Measurements from ENCODE around the gene P2RY11.

The P2RY11 gene

GRCh38 chr19:10086591-10087192, 24.8 kb upstream of the P2RY11 start:
- H3K4me3 ChIP-seq (replicated peaks in 1 of 2; ENCODE audit: low read depth in 2 of 2, low read length in 2 of 2), result peak overlapping the region; percentile 97 to 99
- peak in 1 of 2 donors; percentile 29 for DNase-seq (ENCODE audit: low read depth in 2 of 2)
- no peak for TF ChIP-seq CTCF (IDR thresholded peaks at IDR 0.05; ENCODE audit: low read depth, low read length)

GRCh38 chr19:10087296-10088061, 24.0 kb upstream of the P2RY11 start:
- no peak for TF ChIP-seq CTCF (IDR thresholded peaks at IDR 0.05; ENCODE audit: low read depth, low read length)
- DNase-seq (ENCODE audit: low read depth in 2 of 2), result no peak
- peak overlapping the region; percentile 97 to 99 for H3K4me3 ChIP-seq (replicated peaks in 1 of 2; ENCODE audit: low read depth in 2 of 2, low read length in 2 of 2)

- no peak for DNase-seq (ENCODE audit: low read depth in 2 of 2)
- H3K4me3 ChIP-seq (replicated peaks in 1 of 2; ENCODE audit: low read depth in 2 of 2, low read length in 2 of 2), result no peak overlapping the region
- TF ChIP-seq CTCF (IDR thresholded peaks at IDR 0.05; ENCODE audit: low read depth, low read length), result no peak
Measured at GRCh38 chr19:10088949-10089554, 22.4 kb upstream of the P2RY11 start.

GRCh38 chr19:10089801-10090375, 21.6 kb upstream of the P2RY11 start:
- no peak for DNase-seq (ENCODE audit: low read depth in 2 of 2)
- no peak overlapping the region for H3K4me3 ChIP-seq (replicated peaks in 1 of 2; ENCODE audit: low read depth in 2 of 2, low read length in 2 of 2)
- TF ChIP-seq CTCF (IDR thresholded peaks at IDR 0.05; ENCODE audit: low read depth, low read length), result no peak

GRCh38 chr19:10091370-10091687, 20.2 kb upstream of the P2RY11 start:
- H3K4me3 ChIP-seq (replicated peaks in 1 of 2; ENCODE audit: low read depth in 2 of 2, low read length in 2 of 2), result no peak overlapping the region
- DNase-seq (ENCODE audit: low read depth in 2 of 2), result no peak
- no peak for TF ChIP-seq CTCF (IDR thresholded peaks at IDR 0.05; ENCODE audit: low read depth, low read length)

GRCh38 chr19:10091895-10092641, 19.4 kb upstream of the P2RY11 start:
- DNase-seq (ENCODE audit: low read depth in 2 of 2), result no peak
- H3K4me3 ChIP-seq (replicated peaks in 1 of 2; ENCODE audit: low read depth in 2 of 2, low read length in 2 of 2), result no peak overlapping the region
- no peak for TF ChIP-seq CTCF (IDR thresholded peaks at IDR 0.05; ENCODE audit: low read depth, low read length)

All from cardiac fibroblast (primary cell).